CD4-positive, alpha-beta T cell (primary cell): Measurements from ENCODE around the gene TNS1. TPM values are rescaled to one million over a fixed set of nuclear protein-coding genes. Genes with fewer than 3 reads are reported as not detected.

Experiments
- ATAC-seq: fragments of 200-7000 bp; cut with Tn5 transposase; one replicate; pipeline ENCODE4 v1.10.0; 2022; ENCODE audit warnings: mild to moderate bottlenecking; ENCODE audit not compliant: poor library complexity
- CTCF ChIA-PET: fragments of 350-600 bp; sonication (Branson Sonifier 250); formaldehyde crosslinking; loops from one replicate; lab custom pipeline; 2021; ENCODE audit warnings: antibody characterized with exemption, inconsistent platforms; lab: Charles Lee
- POLR2A ChIA-PET: fragments of 350-600 bp; sonication (Branson Sonifier 250); formaldehyde crosslinking; loops from one replicate; lab custom pipeline; 2021; ENCODE audit warnings: antibody characterized with exemption, inconsistent platforms; lab: Charles Lee
- DNase-seq, 14 experiments: peaks; one replicate each; pipeline ENCODE4 v3.0.0-alpha.2; 2013 to 2020; ENCODE audit warnings: mixed read lengths in 2 of 14
- H3K27ac ChIP-seq, 2 donors: one replicate each; pipeline versions ENCODE4 v1.5.1 to v1.7.0; 2013; ENCODE audit warnings: low read length in 2 of 2, low read depth in 1 of 2, mild to moderate bottlenecking in 1 of 2
- H3K27me3 ChIP-seq, 2 experiments: 1 replicate in 1 of 2; 2 replicates in 1 of 2; pipeline versions ENCODE4 v1.6.1 to v1.7.0; 2013; ENCODE audit warnings: low read length in 2 of 2, control low read depth in 1 of 2, mild to moderate bottlenecking in 1 of 2, moderate library complexity in 1 of 2; ENCODE audit not compliant: insufficient read depth in 2 of 2, control insufficient read depth in 1 of 2
- H3K36me3 ChIP-seq: one replicate; pipeline ENCODE4 v1.6.1; 2013; ENCODE audit warnings: low read length, control low read depth; ENCODE audit not compliant: insufficient read depth
- H3K4me1 ChIP-seq: one replicate; pipeline ENCODE4 v1.6.1; 2013; ENCODE audit warnings: low read length, control low read depth; ENCODE audit not compliant: insufficient read depth
- H3K4me3 ChIP-seq: one replicate; pipeline ENCODE4 v1.5.1; 2013; ENCODE audit warnings: mild to moderate bottlenecking, low read length, moderate library complexity
- H3K9me3 ChIP-seq, 2 experiments: 1 replicate in 1 of 2; 2 replicates in 1 of 2; pipeline versions ENCODE4 v1.6.1 to v1.7.0; 2013; ENCODE audit warnings: low read length in 2 of 2, mild to moderate bottlenecking in 2 of 2, control low read depth in 1 of 2, moderate library complexity in 1 of 2; ENCODE audit not compliant: control insufficient read depth in 1 of 2, insufficient read depth in 1 of 2
- H3K27ac Mint-ChIP-seq: one replicate; pipeline ENCODE4 v1.8.0; 2020; ENCODE audit warnings: mixed read lengths
- H3K27me3 Mint-ChIP-seq: one replicate; pipeline ENCODE4 v1.8.0; 2021; ENCODE audit warnings: mixed read lengths
- H3K36me3 Mint-ChIP-seq: one replicate; pipeline ENCODE4 v1.8.0; 2021; ENCODE audit warnings: low read depth, mixed read lengths
- H3K4me1 Mint-ChIP-seq: one replicate; pipeline ENCODE4 v1.8.0; 2021; ENCODE audit warnings: low read depth, mixed read lengths
- H3K4me3 Mint-ChIP-seq: one replicate; pipeline ENCODE4 v1.8.0; 2020; ENCODE audit warnings: mild to moderate bottlenecking, mixed read lengths
- H3K9me3 Mint-ChIP-seq: one replicate; pipeline ENCODE4 v1.8.0; 2020; ENCODE audit warnings: mixed read lengths
- CTCF ChIP-seq: fragments of 200-600 bp; IDR thresholded peaks from one replicate; pipeline ENCODE4 v1.8.0; 2022; ENCODE audit warnings: antibody characterized with exemption, mild to moderate bottlenecking
- intact Hi-C, 2 experiments: fragments of 100-400 bp; cut with DNase I in 1 of 2; cut with micrococcal nuclease in 1 of 2; formaldehyde crosslinking; loops; one replicate each; pipeline versions ENCODE4 v1.15.1 to v1.9.0; 2023 to 2025; cut with DNase I, micrococcal nuclease
- total RNA-seq, 174 experiments: library from RNA in 2 of 174; stranded (reverse) in 2 of 174; gene quantifications; one replicate each; pipeline ENCODE4 v1.2.3 and lab custom pipeline; 2021 to 2026

Gene TNS1
- total RNA-seq, 2 experiments from 2014 or later, result 0.25 to 0.34 TPM

- Mint-ChIP-seq H3K36me3 (no peaks in the 10 kb centered on the region), H3K27me3 (no peaks in the 10 kb centered on the region), H3K9me3 (no peaks in the 10 kb centered on the region), H3K4me1 (no peaks in the 10 kb centered on the region), H3K27ac (no peak overlapping the region), H3K4me3 (no peak overlapping the region)
- Histone ChIP-seq H3K36me3 (no peaks in the 10 kb centered on the region), H3K9me3 (peaks cover 0 to 3% of the 10 kb centered on the region in 2 experiments), H3K27ac (no peak overlapping the region), H3K4me3 (no peak overlapping the region), H3K4me1 (no peaks in the 10 kb centered on the region), H3K27me3 (no peaks in the 10 kb centered on the region)
- intact Hi-C loops, result no loop called here
- DNase-seq (no peak), ATAC-seq (no peak)
- POLR2A ChIA-PET, result no interaction called here
- CTCF ChIA-PET, result interaction anchor here (1.5 kb wide), 1 partner anchor 11 kb away, joined by 5 read pairs; no protein-coding TSS in a partner anchor
- TF ChIP-seq CTCF, result no peak
These were observed 127.1 kb downstream of the TNS1 start for GRCh38 chr2:217875556-217876252.

GRCh38 chr2:217875138-217875537, 127.7 kb downstream of the TNS1 start:
- H3K9me3 Mint-ChIP-seq, result no peaks in the 10 kb centered on the region
- no peak overlapping the region for H3K4me3 Mint-ChIP-seq
- Histone ChIP-seq H3K36me3 (no peaks in the 10 kb centered on the region), H3K9me3 (peaks cover 0 to 3% of the 10 kb centered on the region in 2 experiments), H3K27me3 (no peaks in the 10 kb centered on the region), H3K4me1 (no peaks in the 10 kb centered on the region), H3K4me3 (no peak overlapping the region), H3K27ac (no peak overlapping the region)
- DNase-seq (no peak), ATAC-seq (no peak)
- POLR2A ChIA-PET, result interaction anchor here (0.6 kb wide), 1 partner anchor 890 kb away, joined by 3 read pairs; no protein-coding TSS in a partner anchor
- intact Hi-C loops, result no loop called here
- CTCF ChIA-PET, result interaction anchor here (1.5 kb wide), 1 partner anchor 12 kb away, joined by 5 read pairs; no protein-coding TSS in a partner anchor
- no peaks in the 10 kb centered on the region for H3K27me3 Mint-ChIP-seq
- H3K36me3 Mint-ChIP-seq, result no peaks in the 10 kb centered on the region
- no peak overlapping the region for H3K27ac Mint-ChIP-seq
- H3K4me1 Mint-ChIP-seq, result no peaks in the 10 kb centered on the region
- no peak for TF ChIP-seq CTCF

GRCh38 chr2:217873371-217873770, 129.4 kb downstream of the TNS1 start:
- POLR2A ChIA-PET, result no interaction called here
- Histone ChIP-seq H3K4me3 (no peak overlapping the region), H3K27ac (no peak overlapping the region), H3K27me3 (no peaks in the 10 kb centered on the region), H3K4me1 (no peaks in the 10 kb centered on the region), H3K9me3 (peaks cover 0 to 3% of the 10 kb centered on the region in 2 experiments), H3K36me3 (no peaks in the 10 kb centered on the region)
- no peak overlapping the region for H3K27ac Mint-ChIP-seq
- no peaks in the 10 kb centered on the region for H3K27me3 Mint-ChIP-seq
- TF ChIP-seq CTCF, result no peak
- no peak for DNase-seq
- H3K36me3 Mint-ChIP-seq, result no peaks in the 10 kb centered on the region
- no peak for ATAC-seq
- intact Hi-C loops, result no loop called here
- H3K4me1 Mint-ChIP-seq, result no peaks in the 10 kb centered on the region
- CTCF ChIA-PET, result no interaction called here
- no peak overlapping the region for H3K4me3 Mint-ChIP-seq
- H3K9me3 Mint-ChIP-seq, result no peaks in the 10 kb centered on the region
